ENCODE results near the gene PRRG3. TPM values are rescaled to one million over a fixed set of nuclear protein-coding genes. Genes with fewer than 3 reads are reported as not detected.

The PRRG3 gene
- polyA plus RNA-seq, 3 donors: not detected

GRCh38 chrX:151703487-151703886 is 8.2 kb downstream of the PRRG3 start:
- Histone ChIP-seq H2AFZ (ENCODE audit: insufficient read depth, low read depth, low read length, poor library complexity, severe bottlenecking) (no peak overlapping the region), H3K79me2 (ENCODE audit: insufficient read depth, low read length) (no peaks in the 10 kb centered on the region), H3K27me3 (ENCODE audit: control insufficient read depth in 2 of 2, insufficient read depth in 2 of 2, low read length in 2 of 2) (no peaks in the 10 kb centered on the region), H3K4me3 (replicated peaks in 1 of 3; ENCODE audit: low read depth in 2 of 3, low read length in 3 of 3) (no peak overlapping the region), H3K9me3 (replicated peaks in 1 of 2; ENCODE audit: control insufficient read depth in 1 of 2, insufficient read depth in 1 of 2, low read length in 2 of 2) (no peaks in the 10 kb centered on the region), H3K4me1 (ENCODE audit: control insufficient read depth in 1 of 2, insufficient read depth in 2 of 2, low read length in 2 of 2) (no peaks in the 10 kb centered on the region), H3K27ac (ENCODE audit: low read depth in 1 of 2, low read length in 2 of 2) (no peak overlapping the region), H3K9ac (ENCODE audit: insufficient read depth, low read length, poor library complexity, severe bottlenecking) (no peak overlapping the region), H3K4me2 (replicated peaks; ENCODE audit: extremely low read depth, low read length, poor library complexity, severe bottlenecking) (no peak overlapping the region), H4K20me1 (ENCODE audit: insufficient read depth, low read length) (no peaks in the 10 kb centered on the region), H3K36me3 (replicated peaks in 1 of 2; ENCODE audit: control insufficient read depth in 1 of 2, insufficient read depth in 2 of 2, low read length in 2 of 2) (no peaks in the 10 kb centered on the region)
- WGBS (ENCODE audit: insufficient coverage): no CpG with 5 or more reads among the region's 7 CpGs
- Mint-ChIP-seq H3K4me3 (no peak overlapping the region), H3K4me1 (no peaks in the 10 kb centered on the region), H3K9me3 (peaks cover 0 to 6% (median 0%) of the 10 kb centered on the region in 7 donors), H3K27ac (no peak overlapping the region), H3K36me3 (no peaks in the 10 kb centered on the region), H3K27me3 (ENCODE audit: low read depth in 3 of 3) (peaks cover 0 to 3% (median 3%) of the 10 kb centered on the region in 3 donors)
- intact Hi-C loops (cut with micrococcal nuclease): no loop called here
- no peak for DNase-seq
- TF ChIP-seq, protein P1, sequence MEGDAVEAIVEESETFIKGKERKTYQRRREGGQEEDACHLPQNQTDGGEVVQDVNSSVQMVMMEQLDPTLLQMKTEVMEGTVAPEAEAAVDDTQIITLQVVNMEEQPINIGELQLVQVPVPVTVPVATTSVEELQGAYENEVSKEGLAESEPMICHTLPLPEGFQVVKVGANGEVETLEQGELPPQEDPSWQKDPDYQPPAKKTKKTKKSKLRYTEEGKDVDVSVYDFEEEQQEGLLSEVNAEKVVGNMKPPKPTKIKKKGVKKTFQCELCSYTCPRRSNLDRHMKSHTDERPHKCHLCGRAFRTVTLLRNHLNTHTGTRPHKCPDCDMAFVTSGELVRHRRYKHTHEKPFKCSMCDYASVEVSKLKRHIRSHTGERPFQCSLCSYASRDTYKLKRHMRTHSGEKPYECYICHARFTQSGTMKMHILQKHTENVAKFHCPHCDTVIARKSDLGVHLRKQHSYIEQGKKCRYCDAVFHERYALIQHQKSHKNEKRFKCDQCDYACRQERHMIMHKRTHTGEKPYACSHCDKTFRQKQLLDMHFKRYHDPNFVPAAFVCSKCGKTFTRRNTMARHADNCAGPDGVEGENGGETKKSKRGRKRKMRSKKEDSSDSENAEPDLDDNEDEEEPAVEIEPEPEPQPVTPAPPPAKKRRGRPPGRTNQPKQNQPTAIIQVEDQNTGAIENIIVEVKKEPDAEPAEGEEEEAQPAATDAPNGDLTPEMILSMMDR (IDR thresholded peaks at IDR 0.05): no peak

GRCh38 chrX:151704041-151704663 is 8.9 kb downstream of the PRRG3 start:
- no peaks in the 10 kb centered on the region for H3K27me3 ChIP-seq (ENCODE audit: control insufficient read depth in 2 of 2, insufficient read depth in 2 of 2, low read length in 2 of 2)
- intact Hi-C loops (cut with micrococcal nuclease): no loop called here
- no peak for DNase-seq
- H4K20me1 ChIP-seq (ENCODE audit: insufficient read depth, low read length): no peaks in the 10 kb centered on the region
- no peaks in the 10 kb centered on the region for H3K36me3 ChIP-seq (replicated peaks in 1 of 2; ENCODE audit: control insufficient read depth in 1 of 2, insufficient read depth in 2 of 2, low read length in 2 of 2)
- no peaks in the 10 kb centered on the region for H3K79me2 ChIP-seq (ENCODE audit: insufficient read depth, low read length)
- no peak overlapping the region for H3K27ac ChIP-seq (ENCODE audit: low read depth in 1 of 2, low read length in 2 of 2)
- no peak overlapping the region for H3K9ac ChIP-seq (ENCODE audit: insufficient read depth, low read length, poor library complexity, severe bottlenecking)
- WGBS (ENCODE audit: insufficient coverage): 87% methylated on average over 4 of the region's 13 CpGs
- H3K36me3 Mint-ChIP-seq: no peaks in the 10 kb centered on the region
- no peak overlapping the region for H2AFZ ChIP-seq (ENCODE audit: insufficient read depth, low read depth, low read length, poor library complexity, severe bottlenecking)
- peaks cover 0 to 6% (median 0%) of the 10 kb centered on the region in 7 donors for H3K9me3 Mint-ChIP-seq
- H3K27ac Mint-ChIP-seq: no peak overlapping the region
- H3K4me1 ChIP-seq (ENCODE audit: control insufficient read depth in 1 of 2, insufficient read depth in 2 of 2, low read length in 2 of 2): no peaks in the 10 kb centered on the region
- H3K4me3 ChIP-seq (replicated peaks in 1 of 3; ENCODE audit: low read depth in 2 of 3, low read length in 3 of 3): no peak overlapping the region
- no peak overlapping the region for H3K4me2 ChIP-seq (replicated peaks; ENCODE audit: extremely low read depth, low read length, poor library complexity, severe bottlenecking)
- no peaks in the 10 kb centered on the region for H3K4me1 Mint-ChIP-seq
- TF ChIP-seq, protein P1 (IDR thresholded peaks at IDR 0.05): no peak
- H3K27me3 Mint-ChIP-seq (ENCODE audit: low read depth in 3 of 3): peaks cover 0 to 3% (median 3%) of the 10 kb centered on the region in 3 donors
- no peaks in the 10 kb centered on the region for H3K9me3 ChIP-seq (replicated peaks in 1 of 2; ENCODE audit: control insufficient read depth in 1 of 2, insufficient read depth in 1 of 2, low read length in 2 of 2)
- no peak overlapping the region for H3K4me3 Mint-ChIP-seq

Measured in CD14-positive monocyte (primary cell).